Ascending aorta (tissue), 2 donors: Measurements from ENCODE around the gene THEM5. TPM values are rescaled to one million over a fixed set of nuclear protein-coding genes. Genes with fewer than 3 reads are reported as not detected.

Experiments used
- DNase-seq, 2 donors: peaks; one replicate each; pipeline ENCODE4 v3.0.0-alpha.2; 2019; ENCODE audit warnings: low spot score in 2 of 2
- H3K27ac ChIP-seq, 2 donors: fragments of 200-600 bp; sonication (generic); one replicate each; pipeline ENCODE4 v1.5.1; 2016 to 2017; ENCODE audit warnings: mild to moderate bottlenecking in 1 of 2
- H3K27me3 ChIP-seq: fragments of 200-600 bp; sonication (generic); one replicate; pipeline ENCODE4 v1.5.1; 2017
- H3K36me3 ChIP-seq, 2 donors: fragments of 200-600 bp; sonication (generic); one replicate each; pipeline ENCODE4 v1.5.1; 2016
- H3K4me1 ChIP-seq, 2 donors: fragments of 200-600 bp; sonication (generic); one replicate each; pipeline ENCODE4 v1.5.1; 2016 to 2017; ENCODE audit warnings: mild to moderate bottlenecking in 1 of 2
- H3K4me3 ChIP-seq, 2 donors: fragments of 200-600 bp; sonication (generic); one replicate each; pipeline ENCODE4 v1.5.1; 2016 to 2017; ENCODE audit warnings: mild to moderate bottlenecking in 1 of 2
- H3K9me3 ChIP-seq, 2 donors: fragments of 200-600 bp; sonication (generic); one replicate each; pipeline ENCODE4 v1.5.1; 2016
- intact Hi-C: fragments of 100-400 bp; cut with DNase I; formaldehyde crosslinking; loops from one replicate; pipeline ENCODE4 v1.15.1; 2023
- total RNA-seq: library from RNA; depleted of rRNA; stranded (reverse); fragments of >200 nt; gene quantifications from one replicate; pipeline ENCODE4 v1.1.0, GENCODE V29; 2016
- TF ChIP-seq, protein P1 (sequence below), 3 experiments: fragments of 200-600 bp in 2 of 3; fragments of 450-650 bp in 1 of 3; sonication (generic) in 2 of 3; IDR thresholded peaks; one replicate each; pipeline ENCODE4 v1.5.1; 2016 to 2019; ENCODE audit warnings: antibody characterized with exemption in 3 of 3, mild to moderate bottlenecking in 1 of 3, moderate library complexity in 1 of 3

THEM5 gene
- total RNA-seq, 1 donor from 2014 or later = not detected

- TF ChIP-seq, protein P1, sequence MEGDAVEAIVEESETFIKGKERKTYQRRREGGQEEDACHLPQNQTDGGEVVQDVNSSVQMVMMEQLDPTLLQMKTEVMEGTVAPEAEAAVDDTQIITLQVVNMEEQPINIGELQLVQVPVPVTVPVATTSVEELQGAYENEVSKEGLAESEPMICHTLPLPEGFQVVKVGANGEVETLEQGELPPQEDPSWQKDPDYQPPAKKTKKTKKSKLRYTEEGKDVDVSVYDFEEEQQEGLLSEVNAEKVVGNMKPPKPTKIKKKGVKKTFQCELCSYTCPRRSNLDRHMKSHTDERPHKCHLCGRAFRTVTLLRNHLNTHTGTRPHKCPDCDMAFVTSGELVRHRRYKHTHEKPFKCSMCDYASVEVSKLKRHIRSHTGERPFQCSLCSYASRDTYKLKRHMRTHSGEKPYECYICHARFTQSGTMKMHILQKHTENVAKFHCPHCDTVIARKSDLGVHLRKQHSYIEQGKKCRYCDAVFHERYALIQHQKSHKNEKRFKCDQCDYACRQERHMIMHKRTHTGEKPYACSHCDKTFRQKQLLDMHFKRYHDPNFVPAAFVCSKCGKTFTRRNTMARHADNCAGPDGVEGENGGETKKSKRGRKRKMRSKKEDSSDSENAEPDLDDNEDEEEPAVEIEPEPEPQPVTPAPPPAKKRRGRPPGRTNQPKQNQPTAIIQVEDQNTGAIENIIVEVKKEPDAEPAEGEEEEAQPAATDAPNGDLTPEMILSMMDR (IDR thresholded peaks at IDR 0.05) = no peak
- H3K27ac ChIP-seq = no peak overlapping the region
Observed at GRCh38 chr1:151825751-151826660, 27.5 kb downstream of the THEM5 start.

GRCh38 chr1:151825204-151825603, 28.3 kb downstream of the THEM5 start:
- Histone ChIP-seq H3K9me3 (no peaks in the 10 kb centered on the region), H3K27ac (no peak overlapping the region), H3K4me1 (no peaks in the 10 kb centered on the region), H3K36me3 (no peaks in the 10 kb centered on the region), H3K4me3 (no peak overlapping the region), H3K27me3 (no peaks in the 10 kb centered on the region)
- TF ChIP-seq, protein P1 (IDR thresholded peaks at IDR 0.05) = no peak
- no peak for DNase-seq
- intact Hi-C loops = no loop called here

More at GRCh38 chr1:151825751-151826660, 27.5 kb downstream of the THEM5 start:
- intact Hi-C loops = no loop called here
- no peak for DNase-seq
- Histone ChIP-seq H3K9me3 (no peaks in the 10 kb centered on the region), H3K4me1 (no peaks in the 10 kb centered on the region), H3K4me3 (no peak overlapping the region), H3K36me3 (no peaks in the 10 kb centered on the region), H3K27me3 (no peaks in the 10 kb centered on the region)

DNA sequence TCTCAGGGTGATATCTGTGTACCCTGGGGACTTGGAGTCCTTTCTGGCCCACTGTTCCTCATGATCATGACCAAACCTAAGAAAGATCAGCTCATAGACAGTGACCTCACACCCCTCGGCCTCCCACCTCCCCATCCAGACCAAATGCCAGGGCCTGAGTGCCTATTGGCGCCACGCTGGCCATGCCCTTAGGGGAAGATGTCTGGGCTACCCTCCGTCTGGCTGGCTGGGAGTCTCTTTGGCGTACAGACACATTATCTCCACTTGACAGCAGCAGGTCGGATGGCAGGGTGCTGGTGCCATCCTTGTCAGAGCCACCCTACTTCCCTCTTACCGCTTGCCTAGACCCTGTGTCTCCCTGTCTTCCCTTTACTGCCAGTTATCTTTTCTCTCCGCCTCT, 30.3 kb downstream of the THEM5 start:
- Histone ChIP-seq H3K27ac (no peak overlapping the region), H3K36me3 (no peaks in the 10 kb centered on the region), H3K9me3 (no peaks in the 10 kb centered on the region), H3K27me3 (no peaks in the 10 kb centered on the region), H3K4me3 (no peak overlapping the region), H3K4me1 (no peaks in the 10 kb centered on the region)
- no peak for DNase-seq
- intact Hi-C loops = no loop called here
- TF ChIP-seq, protein P1 (IDR thresholded peaks at IDR 0.05) = no peak

GRCh38 chr1:151822404-151822803, 31.1 kb downstream of the THEM5 start:
- H3K36me3 ChIP-seq = no peaks in the 10 kb centered on the region
- H3K9me3 ChIP-seq = no peaks in the 10 kb centered on the region
- DNase-seq = no peak
- intact Hi-C loops = no loop called here
- H3K4me3 ChIP-seq = no peak overlapping the region
- H3K27me3 ChIP-seq = no peaks in the 10 kb centered on the region
- TF ChIP-seq, protein P1 (IDR thresholded peaks at IDR 0.05) = no peak
- H3K27ac ChIP-seq = no peak overlapping the region
- no peaks in the 10 kb centered on the region for H3K4me1 ChIP-seq

GRCh38 chr1:151820940-151821339, 32.6 kb downstream of the THEM5 start:
- Histone ChIP-seq H3K27ac (no peak overlapping the region), H3K36me3 (no peaks in the 10 kb centered on the region), H3K4me1 (no peaks in the 10 kb centered on the region), H3K27me3 (no peaks in the 10 kb centered on the region), H3K9me3 (no peaks in the 10 kb centered on the region), H3K4me3 (no peak overlapping the region)
- TF ChIP-seq, protein P1 (IDR thresholded peaks at IDR 0.05) = no peak
- intact Hi-C loops = no loop called here
- no peak for DNase-seq
